Left lung (tissue), 14 donors: ENCODE results near the gene MYBPH. TPM values are rescaled to one million over a fixed set of nuclear protein-coding genes. Genes with fewer than 3 reads are reported as not detected.

Source experiments
- ATAC-seq: fragments of 200-7000 bp; cut with Tn5 transposase; one replicate; pipeline ENCODE4 v1.9.1; 2020; ENCODE audit warnings: moderate library complexity
- DNase-seq, 4 donors: peaks; one replicate each; pipeline ENCODE4 v3.0.0-alpha.2; 2013 to 2020
- H3K27ac ChIP-seq, 2 donors: fragments of 200-600 bp; sonication (generic) in 1 of 2; one replicate each; pipeline versions ENCODE4 v1.5.0 to v1.8.0; 2020 to 2021
- H3K27me3 ChIP-seq, 2 donors: fragments of 200-600 bp; sonication (generic) in 1 of 2; one replicate each; pipeline versions ENCODE4 v1.5.0 to v1.8.0; 2020 to 2021
- H3K36me3 ChIP-seq, 2 donors: fragments of 200-600 bp; sonication (generic) in 1 of 2; one replicate each; pipeline versions ENCODE4 v1.5.0 to v1.8.0; 2020 to 2021
- H3K4me1 ChIP-seq, 2 donors: fragments of 200-600 bp; one replicate each; pipeline ENCODE4 v1.8.0; 2021
- H3K4me3 ChIP-seq, 2 donors: fragments of 200-600 bp; sonication (generic) in 1 of 2; one replicate each; pipeline versions ENCODE4 v1.5.0 to v1.8.0; 2020 to 2021; ENCODE audit warnings: mild to moderate bottlenecking in 1 of 2
- H3K9me3 ChIP-seq, 2 donors: fragments of 200-600 bp; sonication (generic) in 1 of 2; one replicate each; pipeline versions ENCODE4 v1.5.0 to v1.8.0; 2020 to 2021
- CTCF ChIP-seq, 2 donors: fragments of 200-600 bp; sonication (generic) in 1 of 2; IDR thresholded peaks; one replicate each; pipeline versions ENCODE4 v1.5.0 to v1.8.0; 2021; ENCODE audit warnings: antibody characterized with exemption in 2 of 2
- intact Hi-C, 2 donors: fragments of 100-400 bp; cut with DNase I; formaldehyde crosslinking; loops; one replicate each; pipeline versions ENCODE4 v1.11.2 to v1.14.2; 2022
- long read RNA-seq, 12 donors: library from polyadenylated mRNA in 2 of 12; unstranded in 2 of 12; transcript quantifications; one replicate each; pipeline ENCODE4 v2.0.0 and lab custom pipeline, GENCODE V29; 2019 to 2026
- polyA plus RNA-seq, 6 donors: library from polyadenylated mRNA; unstranded; fragments of 120-200 nt; gene quantifications; one replicate each; pipeline ENCODE4 v1.2.1, GENCODE V29; 2013; ENCODE audit not compliant: insufficient read length in 6 of 6
- total RNA-seq, 2 donors: library from RNA; stranded (reverse); fragmentation: NEBNext Ultra II Directional; extraction: Animal tissue kit (Norgen Biotek cat#: 25700); gene quantifications; one replicate each; pipeline ENCODE4 v1.2.1, GENCODE V29; 2021
- donor health status: DM: no; HTN: yes; CAD: no.
- donor health status: DM: no; HTN: no; CAD: no.

The MYBPH gene
- 1 to 10 TPM in 1 of 2 donors, under 1 TPM in 1; 0.55 to 1.3 TPM for total RNA-seq
- under 1 TPM in 2 of 6 donors, not detected in 4; 0.07 to 0.13 TPM for polyA plus RNA-seq
- long read RNA-seq, donor 1: 0 reads
- long read RNA-seq, donor 2: 0 reads
- long read RNA-seq, donor 3: 0 reads
- long read RNA-seq, donor 4, partial matches to known transcripts: 1 of 1 reads
- long read RNA-seq, donor 4, other reads (novel, unspliced or antisense): 0 of 1 reads
- long read RNA-seq, donor 5: 0 reads
- long read RNA-seq, donor 6: 0 reads
- long read RNA-seq, donor 7: 0 reads
- long read RNA-seq, donor 8: 0 reads
- long read RNA-seq, donor 9: 0 reads
- long read RNA-seq, donor 10: 0 reads
- long read RNA-seq, donor 11, partial matches to known transcripts: 0 of 1 reads
- long read RNA-seq, donor 11, other reads (novel, unspliced or antisense): 0 of 1 reads
- long read RNA-seq, donor 12: 0 reads

DNA sequence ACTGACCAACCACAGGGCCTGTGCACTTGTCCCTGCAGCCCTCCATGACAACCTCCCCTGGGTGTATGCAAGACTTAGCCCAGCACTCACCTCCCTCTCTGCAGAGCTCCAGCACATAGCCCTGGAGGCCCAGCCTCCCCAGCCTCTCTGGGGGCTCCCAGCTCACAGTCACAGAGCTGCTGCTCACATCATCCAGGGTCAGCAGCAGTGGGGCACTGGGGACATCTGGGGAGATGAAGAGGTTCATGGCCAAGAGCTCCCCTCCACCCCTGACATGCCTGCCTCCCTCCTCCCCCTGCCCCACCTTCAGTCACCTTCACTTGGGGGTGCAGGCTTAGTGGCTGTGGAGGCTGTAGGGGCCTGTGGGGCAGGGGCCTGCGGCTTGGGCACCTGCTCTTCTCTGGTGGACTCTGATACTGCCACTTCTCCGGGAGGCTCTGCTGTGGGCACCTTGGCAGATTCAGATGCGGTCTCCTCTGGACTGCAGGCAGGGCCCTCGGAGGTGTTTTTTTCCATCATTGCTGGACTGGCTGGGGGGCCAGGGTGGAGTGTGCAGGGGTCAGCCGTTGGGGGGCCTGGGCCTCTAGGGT, at the start of gene MYBPH:
TSS of gene MYBPH (minus strand) at position 590 of the 590 bp plus-strand sequence. CDS start at position 519, 71 bp downstream.
- TF ChIP-seq CTCF (IDR thresholded peaks at IDR 0.05): no peak
- H3K9me3 ChIP-seq: no peaks in the 10 kb centered on the region
- H3K4me3 ChIP-seq: no peak within 1 kb of the TSS
- H3K4me1 ChIP-seq: peaks cover 8 to 32% of the 10 kb centered on the region in 2 donors
- H3K36me3 ChIP-seq: peaks cover 0 to 15% of the 10 kb centered on the region in 2 donors
- intact Hi-C loops: no loop called here
- DNase-seq (no peak), ATAC-seq (no peak)
- H3K27ac ChIP-seq: no peak within 1 kb of the TSS
- H3K27me3 ChIP-seq: no peaks in the 10 kb centered on the region

DNA sequence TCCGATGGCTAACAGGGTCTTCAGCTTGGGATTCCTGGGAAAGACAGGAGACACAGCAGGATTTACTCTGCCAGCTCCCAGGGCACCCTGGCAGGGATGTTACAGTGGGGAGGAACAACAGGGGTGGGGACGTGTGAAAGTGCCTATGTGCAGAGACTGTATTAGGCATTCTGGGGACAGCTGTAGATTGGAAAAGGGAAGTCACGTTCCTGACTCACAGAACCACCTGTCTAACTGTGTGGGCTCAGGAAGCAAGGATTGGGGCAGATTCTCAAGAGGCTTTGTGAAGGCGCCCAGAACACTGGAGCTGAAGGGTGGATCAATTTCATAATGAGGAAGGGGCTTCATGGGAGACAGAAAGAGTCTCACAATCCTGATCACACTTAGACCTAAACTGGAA, 49.4 kb upstream of the MYBPH start:
- no peak for TF ChIP-seq CTCF (IDR thresholded peaks at IDR 0.05)
- no peak overlapping the region for H3K27ac ChIP-seq
- no peak overlapping the region for H3K4me3 ChIP-seq
- no peak for DNase-seq
- peaks cover 0 to 4% of the 10 kb centered on the region in 2 donors for H3K27me3 ChIP-seq
- intact Hi-C loops: no loop called here
- no peaks in the 10 kb centered on the region for H3K9me3 ChIP-seq
- no peak for ATAC-seq
- H3K4me1 ChIP-seq: no peaks in the 10 kb centered on the region
- no peaks in the 10 kb centered on the region for H3K36me3 ChIP-seq

DNA sequence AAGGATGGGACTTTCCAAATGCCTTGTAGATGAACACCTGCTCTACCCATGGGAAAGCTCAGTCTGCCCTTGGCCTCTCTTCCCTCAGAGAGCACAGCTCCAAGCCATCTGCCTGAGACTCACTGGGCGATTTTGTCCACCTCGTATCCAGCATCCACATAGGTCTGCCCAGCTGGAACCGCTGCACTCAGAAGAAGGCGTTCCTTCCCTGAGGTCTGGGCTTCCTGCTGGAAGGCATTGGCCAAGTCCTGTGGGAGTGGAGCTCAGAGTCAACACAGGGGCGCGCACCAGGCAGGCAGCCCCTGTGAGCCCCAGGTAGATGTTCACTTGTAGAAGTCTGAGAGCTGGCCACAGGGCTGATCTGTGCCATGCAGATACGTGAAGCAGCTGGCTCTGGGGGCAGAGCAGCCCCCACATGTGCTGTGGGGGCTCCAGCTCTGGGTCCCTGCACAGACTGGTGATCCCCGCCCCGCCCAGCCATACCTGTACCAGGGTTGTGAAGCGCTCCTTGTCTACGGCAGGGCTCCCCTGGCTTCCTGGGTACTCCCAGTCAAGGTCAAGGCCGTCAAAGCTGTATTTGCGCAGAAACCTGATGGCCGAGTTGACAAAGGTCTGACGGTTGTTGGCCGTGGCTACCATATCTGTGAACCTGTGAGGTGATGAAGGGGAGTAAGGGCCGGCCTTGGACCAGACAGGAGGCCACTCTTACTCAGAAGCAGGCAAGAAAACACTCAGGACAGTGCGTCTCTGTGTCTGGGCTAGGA, 47.6 kb upstream of the MYBPH start:
- intact Hi-C loops: no loop called here
- no peak for TF ChIP-seq CTCF (IDR thresholded peaks at IDR 0.05)
- Histone ChIP-seq H3K27ac (no peak overlapping the region), H3K4me1 (no peaks in the 10 kb centered on the region), H3K27me3 (peaks cover 0 to 4% of the 10 kb centered on the region in 2 donors), H3K9me3 (no peaks in the 10 kb centered on the region), H3K36me3 (no peaks in the 10 kb centered on the region), H3K4me3 (no peak overlapping the region)
- DNase-seq (no peak), ATAC-seq (no peak)

DNA sequence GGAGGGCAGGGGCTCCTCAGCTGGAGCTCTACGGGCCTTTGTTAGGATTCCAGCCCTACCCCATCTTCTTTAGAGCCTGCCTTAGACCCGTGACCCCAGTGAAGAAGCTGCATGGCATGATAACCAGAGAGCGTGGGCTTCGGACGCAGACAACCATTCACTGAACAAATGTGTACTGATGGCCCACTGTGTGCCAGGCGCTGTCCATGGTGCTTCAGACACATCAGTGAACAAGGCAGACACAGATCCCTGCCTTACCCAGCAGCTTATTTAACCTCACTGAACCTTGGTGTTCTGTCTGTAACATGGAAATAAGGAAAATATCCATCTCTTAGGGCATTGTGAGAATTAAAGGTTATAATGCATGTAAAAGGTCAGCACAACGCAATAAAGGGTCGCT, 44.3 kb upstream of the MYBPH start:
- no peaks in the 10 kb centered on the region for H3K9me3 ChIP-seq
- TF ChIP-seq CTCF (IDR thresholded peaks at IDR 0.05): no peak
- H3K36me3 ChIP-seq: no peaks in the 10 kb centered on the region
- intact Hi-C loops: loop anchor here in 1 of 2 donors (5.0 kb wide), 2 partner anchors 103 to 183 kb away; no protein-coding TSS in a partner anchor
- no peak overlapping the region for H3K4me3 ChIP-seq
- no peak for ATAC-seq
- no peak for DNase-seq
- H3K27ac ChIP-seq: no peak overlapping the region
- peaks cover 0 to 29% of the 10 kb centered on the region in 2 donors for H3K4me1 ChIP-seq
- H3K27me3 ChIP-seq: peaks cover 0 to 23% of the 10 kb centered on the region in 2 donors
